OCI-LY3 (cell line): ENCODE data around the gene C1QTNF3.

Source experiments
- H2AFZ ChIP-seq: fragments of 200-600, 300-600 bp; shearing (Covaris generic); 2 replicates; pipeline ENCODE4 v1.6.0; 2014; ENCODE audit warnings: antibody characterized with exemption, low read depth, low read length
- H3K27ac ChIP-seq: fragments of 200-600, 300-600 bp; sonication (generic); 2 replicates; pipeline ENCODE4 v1.5.1; 2014; ENCODE audit warnings: mild to moderate bottlenecking, low read length, moderate library complexity, mixed read lengths
- H3K27me3 ChIP-seq: fragments of 200-600, 300-600 bp; sonication (generic); 2 replicates; pipeline ENCODE4 v1.6.1; 2014; ENCODE audit warnings: low read depth, low read length, mixed read lengths
- H3K36me3 ChIP-seq: fragments of 200-600, 300-600 bp; sonication (generic); replicated peaks from 2 replicates; pipeline ENCODE3; 2014; ENCODE audit warnings: low read depth, low read length, mixed read lengths
- H3K4me1 ChIP-seq: fragments of 300-600, 200-600 bp; sonication (generic); 2 replicates; pipeline ENCODE4 v1.6.1; 2014; ENCODE audit warnings: low read length, mixed read lengths
- H3K4me2 ChIP-seq: fragments of 200-600, 300-600 bp; sonication (generic); 2 replicates; pipeline ENCODE4 v1.6.1; 2014; ENCODE audit warnings: low read length, mixed read lengths
- H3K4me3 ChIP-seq: fragments of 300-600, 200-600 bp; sonication (generic); 2 replicates; pipeline ENCODE4 v1.5.1; 2014; ENCODE audit warnings: antibody characterized with exemption, mild to moderate bottlenecking, low read length, moderate library complexity
- H3K79me2 ChIP-seq: fragments of 300-600, 200-600 bp; shearing (Covaris generic); 2 replicates; pipeline ENCODE4 v1.6.1; 2014; ENCODE audit warnings: mild to moderate bottlenecking, low read length, mixed read lengths
- H3K9ac ChIP-seq: fragments of 300-600, 200-600 bp; shearing (Covaris generic); 2 replicates; pipeline ENCODE4 v1.6.0; 2014; ENCODE audit warnings: mild to moderate bottlenecking, low read length, moderate library complexity
- H3K9me3 ChIP-seq: fragments of 200-600, 300-600 bp; shearing (Covaris generic); 2 replicates; pipeline ENCODE4 v1.6.1; 2014; ENCODE audit warnings: low read length, mixed read lengths; ENCODE audit not compliant: insufficient read depth
- H4K20me1 ChIP-seq: fragments of 200-600, 300-600 bp; sonication (generic); 2 replicates; pipeline ENCODE4 v1.6.1; 2016; ENCODE audit warnings: low read length, mixed read lengths; ENCODE audit not compliant: insufficient read depth
- EZH2phosphoT487 ChIP-seq: fragments of 200-600 bp; shearing (Covaris generic); IDR thresholded peaks from 2 replicates; pipeline ENCODE4 v1.6.1; 2018; ENCODE audit warnings: antibody characterized with exemption, mixed run types, low read depth
- TF ChIP-seq, protein P1 (sequence below): fragments of 200-600, 300-600 bp; sonication (generic); IDR thresholded peaks from 2 replicates; pipeline ENCODE4 v1.5.1; 2014; ENCODE audit warnings: antibody characterized with exemption, low read length, low read depth

The C1QTNF3 gene

DNA sequence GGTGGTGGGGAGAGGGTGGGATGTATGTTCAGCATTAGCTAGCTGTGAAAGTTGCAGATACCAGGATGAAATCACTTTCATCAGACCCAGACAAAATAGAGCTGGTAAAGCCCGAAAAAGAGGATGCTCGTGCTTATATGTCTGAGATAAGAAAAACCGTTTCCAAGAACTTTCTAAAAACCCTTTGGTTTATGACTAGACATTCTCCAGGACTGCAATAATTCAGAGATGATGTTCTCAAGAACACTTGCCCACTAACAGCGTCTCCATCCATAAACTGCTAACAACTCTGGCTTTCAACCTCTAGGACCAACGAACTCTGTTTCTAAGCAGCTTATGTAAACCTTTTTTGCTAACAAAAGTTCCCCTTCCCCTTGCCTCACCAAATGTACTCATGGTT lies 26.8 kb downstream of the C1QTNF3 start:
- Histone ChIP-seq H3K4me1 (no peaks in the 10 kb centered on the region), H3K4me2 (no peak overlapping the region), H2AFZ (no peak overlapping the region)

DNA sequence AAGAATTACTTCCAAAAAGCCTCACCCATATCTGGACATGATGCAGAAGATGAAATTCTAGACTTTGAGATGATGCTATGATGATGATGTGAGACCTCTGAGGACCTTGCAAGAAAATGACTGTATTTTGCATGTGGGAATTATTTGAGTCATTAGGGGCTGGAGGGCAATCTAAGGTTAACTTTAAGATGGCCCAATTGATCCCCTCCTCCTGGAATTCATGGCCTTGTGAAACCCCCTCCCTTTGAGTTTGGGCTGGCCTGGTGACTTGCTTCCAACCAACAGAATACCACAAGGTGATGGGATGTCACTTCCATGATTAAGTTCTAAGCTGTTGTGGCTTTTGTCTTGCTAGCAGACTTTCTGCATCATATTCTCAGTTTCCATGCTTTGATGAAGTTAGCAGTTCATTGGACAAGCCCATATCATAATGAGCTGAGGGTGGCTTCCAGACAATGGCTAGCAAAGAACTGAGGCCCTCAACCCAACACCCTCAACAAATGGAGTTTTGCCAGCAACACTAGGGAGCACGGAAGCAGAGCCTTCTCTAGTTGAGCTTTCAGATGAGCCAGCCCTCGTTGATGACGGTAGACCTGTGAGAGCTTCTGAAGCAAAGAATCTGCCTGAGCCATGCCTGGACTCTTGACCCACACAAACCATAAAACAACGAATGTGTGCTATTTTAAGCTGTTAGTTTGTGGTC lies 27.7 kb downstream of the C1QTNF3 start:
- no peaks in the 10 kb centered on the region for H3K79me2 ChIP-seq
- no peaks in the 10 kb centered on the region for H4K20me1 ChIP-seq
- H3K4me2 ChIP-seq: no peak overlapping the region
- no peak overlapping the region for H3K4me3 ChIP-seq
- no peak overlapping the region for H3K9ac ChIP-seq
- H3K36me3 ChIP-seq: no peaks in the 10 kb centered on the region
- no peak for TF ChIP-seq EZH2phosphoT487
- TF ChIP-seq, protein P1, sequence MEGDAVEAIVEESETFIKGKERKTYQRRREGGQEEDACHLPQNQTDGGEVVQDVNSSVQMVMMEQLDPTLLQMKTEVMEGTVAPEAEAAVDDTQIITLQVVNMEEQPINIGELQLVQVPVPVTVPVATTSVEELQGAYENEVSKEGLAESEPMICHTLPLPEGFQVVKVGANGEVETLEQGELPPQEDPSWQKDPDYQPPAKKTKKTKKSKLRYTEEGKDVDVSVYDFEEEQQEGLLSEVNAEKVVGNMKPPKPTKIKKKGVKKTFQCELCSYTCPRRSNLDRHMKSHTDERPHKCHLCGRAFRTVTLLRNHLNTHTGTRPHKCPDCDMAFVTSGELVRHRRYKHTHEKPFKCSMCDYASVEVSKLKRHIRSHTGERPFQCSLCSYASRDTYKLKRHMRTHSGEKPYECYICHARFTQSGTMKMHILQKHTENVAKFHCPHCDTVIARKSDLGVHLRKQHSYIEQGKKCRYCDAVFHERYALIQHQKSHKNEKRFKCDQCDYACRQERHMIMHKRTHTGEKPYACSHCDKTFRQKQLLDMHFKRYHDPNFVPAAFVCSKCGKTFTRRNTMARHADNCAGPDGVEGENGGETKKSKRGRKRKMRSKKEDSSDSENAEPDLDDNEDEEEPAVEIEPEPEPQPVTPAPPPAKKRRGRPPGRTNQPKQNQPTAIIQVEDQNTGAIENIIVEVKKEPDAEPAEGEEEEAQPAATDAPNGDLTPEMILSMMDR: no peak
- no peaks in the 10 kb centered on the region for H3K9me3 ChIP-seq
- no peak overlapping the region for H3K27ac ChIP-seq
- no peak overlapping the region for H2AFZ ChIP-seq
- no peaks in the 10 kb centered on the region for H3K4me1 ChIP-seq
- no peaks in the 10 kb centered on the region for H3K27me3 ChIP-seq

More for the DNA sequence above, 26.8 kb downstream of the C1QTNF3 start:
- Histone ChIP-seq H3K79me2 (no peaks in the 10 kb centered on the region), H4K20me1 (no peaks in the 10 kb centered on the region), H3K9ac (no peak overlapping the region), H3K36me3 (no peaks in the 10 kb centered on the region), H3K27me3 (no peaks in the 10 kb centered on the region), H3K27ac (no peak overlapping the region), H3K9me3 (no peaks in the 10 kb centered on the region), H3K4me3 (no peak overlapping the region)
- TF ChIP-seq, protein P1: no peak
- no peak for TF ChIP-seq EZH2phosphoT487

DNA sequence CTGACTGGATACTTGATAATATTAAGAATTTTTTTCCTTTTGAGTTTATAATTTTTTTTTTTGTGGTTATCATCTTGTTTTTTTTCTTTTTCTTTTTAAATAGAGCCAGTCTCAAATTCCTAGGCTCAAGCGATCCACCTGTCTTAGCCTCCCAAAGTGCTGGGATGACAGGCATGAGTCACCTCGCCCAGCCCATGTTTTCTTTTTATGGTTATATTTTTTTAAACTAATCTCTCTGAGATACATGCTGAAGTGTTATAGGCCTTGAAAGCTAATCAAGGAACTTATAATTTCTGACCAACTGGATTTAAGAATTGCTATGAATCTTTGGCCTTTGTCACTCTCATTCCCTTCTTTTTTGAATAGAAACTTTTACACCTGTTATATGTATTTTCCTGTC lies 28.4 kb downstream of the C1QTNF3 start:
- Histone ChIP-seq H2AFZ (no peak overlapping the region), H3K4me1 (no peaks in the 10 kb centered on the region), H3K27me3 (no peaks in the 10 kb centered on the region), H3K79me2 (no peaks in the 10 kb centered on the region), H3K9me3 (no peaks in the 10 kb centered on the region), H3K4me2 (no peak overlapping the region), H3K9ac (no peak overlapping the region), H3K4me3 (no peak overlapping the region), H3K36me3 (no peaks in the 10 kb centered on the region), H3K27ac (no peak overlapping the region), H4K20me1 (no peaks in the 10 kb centered on the region)
- TF ChIP-seq, protein P1: no peak
- no peak for TF ChIP-seq EZH2phosphoT487

DNA sequence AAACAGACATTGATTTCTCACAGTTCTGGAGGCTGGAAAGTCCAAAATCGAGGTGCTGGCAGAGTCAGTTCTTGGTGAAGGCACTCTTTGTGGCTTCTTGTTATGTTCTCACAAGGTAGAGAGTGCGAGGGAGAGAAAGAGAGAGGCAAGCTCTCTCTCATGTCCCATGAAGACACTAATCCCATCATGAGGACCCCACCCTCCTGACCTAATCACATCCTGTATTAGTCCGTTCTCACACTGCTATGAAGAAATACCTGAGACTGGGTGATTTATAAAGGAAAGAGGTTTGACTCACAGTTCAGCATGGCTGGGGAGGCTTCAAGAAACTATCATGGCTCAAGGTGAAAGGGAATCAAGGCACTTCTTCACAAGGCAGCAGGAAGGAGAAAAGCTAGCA lies 29.5 kb downstream of the C1QTNF3 start:
- no peaks in the 10 kb centered on the region for H3K79me2 ChIP-seq
- H3K27me3 ChIP-seq: no peaks in the 10 kb centered on the region
- no peak overlapping the region for H3K4me3 ChIP-seq
- no peak overlapping the region for H3K27ac ChIP-seq
- H3K36me3 ChIP-seq: no peaks in the 10 kb centered on the region
- TF ChIP-seq, protein P1: no peak
- no peak for TF ChIP-seq EZH2phosphoT487
- H2AFZ ChIP-seq: no peak overlapping the region
- peaks cover 5% of the 10 kb centered on the region; the same call in 1 of the 2 replicates for H3K4me1 ChIP-seq
- H4K20me1 ChIP-seq: no peaks in the 10 kb centered on the region
- H3K4me2 ChIP-seq: no peak overlapping the region
- H3K9me3 ChIP-seq: no peaks in the 10 kb centered on the region
- no peak overlapping the region for H3K9ac ChIP-seq
